ENCODE measurements around the gene WTIP. TPM values are rescaled to one million over a fixed set of nuclear protein-coding genes. Genes with fewer than 3 reads are reported as not detected.

Gene WTIP
- total and polyA plus RNA-seq, 2 of the 13 experiments (the other 11 are each of a cell fraction or from before 2014, with no cell fraction given): 15.0 to 18.1 TPM

GRCh38 chr19:34493038-34493648 lies 11.6 kb downstream of the WTIP start (continued):
- TF ChIP-seq MTF2 (CRISPR knock-in tag; IDR thresholded peaks at IDR 0.05; ENCODE audit: borderline replicate concordance): no peak
- no peak for TF ChIP-seq XBP1 (CRISPR knock-in tag; IDR thresholded peaks at IDR 0.05)

DNA sequence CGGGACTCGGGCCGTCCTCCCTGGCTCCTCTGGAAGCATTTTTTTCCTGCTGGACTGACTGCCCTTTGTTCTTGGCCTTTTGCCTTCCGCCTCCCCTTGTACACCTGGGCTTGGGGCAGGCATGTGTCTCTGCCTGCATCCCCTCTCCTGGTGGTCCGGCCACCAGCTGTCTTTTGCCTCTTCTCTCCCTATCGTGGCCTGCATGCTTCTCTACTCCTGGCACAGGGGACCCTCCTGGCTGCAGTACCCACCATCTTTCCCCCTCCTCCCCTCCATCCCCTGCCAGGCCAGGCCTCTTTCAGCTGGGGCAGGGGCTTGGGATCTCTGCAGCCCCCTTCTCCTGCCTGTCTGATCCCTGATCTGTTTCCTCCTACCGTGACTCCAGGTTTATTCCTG lies 12.1 kb downstream of the WTIP start:
- H4K20me1 ChIP-seq (ENCODE audit: insufficient read depth, low read length): no peaks in the 10 kb centered on the region
- H3K4me3 ChIP-seq (replicated peaks in 1 of 3; ENCODE audit: insufficient read depth in 1 of 3, low read depth in 2 of 3, low read length in 3 of 3): no peak overlapping the region
- POLR2A ChIA-PET: interaction anchor here (0.6 kb wide), 1 partner anchor 48 kb away, joined by 4 read pairs; no protein-coding TSS in a partner anchor
- no TSS peak for BruUV-seq (replicated peaks)
- H3K27me3 ChIP-seq (ENCODE audit: control insufficient read depth in 1 of 2, insufficient read depth in 2 of 2, low read length in 2 of 2): no peaks in the 10 kb centered on the region
- peaks cover 13 to 15% of the 10 kb centered on the region in 2 experiments; a peak in 3 of 5 replicates for H3K36me3 ChIP-seq (replicated peaks in 1 of 2; ENCODE audit: control insufficient read depth in 1 of 2, insufficient read depth in 2 of 2, low read length in 2 of 2)
- no peak for DNase-seq (ENCODE audit: low spot score)
- no peak for TF ChIP-seq KDM4B (CRISPR knock-in tag; IDR thresholded peaks at IDR 0.05)
- no peak for TF ChIP-seq ZNF580 (CRISPR knock-in tag; IDR thresholded peaks at IDR 0.05; ENCODE audit: borderline replicate concordance, low read depth)
- TF ChIP-seq HIVEP1 (CRISPR knock-in tag; IDR thresholded peaks at IDR 0.05): no peak
- no peak for TF ChIP-seq YEATS2 (CRISPR knock-in tag; IDR thresholded peaks at IDR 0.05; ENCODE audit: borderline replicate concordance)
- H3K4me1 ChIP-seq (ENCODE audit: insufficient read depth, low read length): no peaks in the 10 kb centered on the region
- no peak overlapping the region for H3K4me2 ChIP-seq (ENCODE audit: low read depth, low read length)
- CTCF ChIA-PET (ENCODE audit: low intra/inter-chr PET ratio, low total read pairs): no interaction called here
- no peak overlapping the region for H3K27ac ChIP-seq (ENCODE audit: extremely low read length, insufficient read depth, low read length)
- in situ Hi-C loops (cut with HindIII; ENCODE audit: extremely low pct_ligation_motif_present, low pct_unique_long_range_greater_than_20kb) (no loop called here), intact Hi-C loops (cut with micrococcal nuclease; ENCODE audit: unreplicated experiment) (no loop called here)
- 96% methylated on average over 6 of the region's 7 CpGs for WGBS (ENCODE audit: low lambda C conversion rate)
- H3K9ac ChIP-seq (ENCODE audit: insufficient read depth, low read depth, low read length): no peak overlapping the region
- FAIRE-seq: no peak
- H3K9me3 ChIP-seq (ENCODE audit: low read length): no peaks in the 10 kb centered on the region
- no peak overlapping the region for H2AFZ ChIP-seq (ENCODE audit: low read length)
- no peak for ATAC-seq
- H3K79me2 ChIP-seq (ENCODE audit: insufficient read depth, low read length): no peaks in the 10 kb centered on the region

DNA sequence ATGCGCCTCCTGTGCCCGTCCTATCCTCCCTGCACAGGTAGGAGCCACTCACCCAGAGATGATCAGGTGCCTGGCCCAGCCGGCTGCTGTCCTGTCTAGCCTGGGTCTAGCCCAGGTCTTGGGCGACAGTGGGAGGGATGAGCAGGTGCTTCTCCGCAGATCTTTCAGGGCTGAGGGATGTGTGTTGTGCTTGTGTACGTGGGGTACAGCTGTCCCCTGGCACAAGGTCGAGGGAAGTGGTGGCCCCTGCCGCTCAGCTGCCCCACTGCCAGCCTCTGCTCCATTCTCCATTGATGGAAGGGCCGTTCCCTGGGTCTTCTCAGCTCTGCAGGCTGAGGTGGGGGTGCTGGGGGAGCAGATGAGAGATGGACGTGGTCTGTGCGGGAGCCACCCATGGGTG lies 13.0 kb downstream of the WTIP start:
- FAIRE-seq (no peak), DNase-seq (ENCODE audit: low spot score) (no peak), ATAC-seq (no peak)
- Histone ChIP-seq H2AFZ (ENCODE audit: low read length) (no peak overlapping the region), H3K9ac (ENCODE audit: insufficient read depth, low read depth, low read length) (no peak overlapping the region), H3K36me3 (replicated peaks in 1 of 2; ENCODE audit: control insufficient read depth in 1 of 2, insufficient read depth in 2 of 2, low read length in 2 of 2) (peaks cover 15% of the 10 kb centered on the region in 2 experiments; a peak in 3 of 5 replicates), H4K20me1 (ENCODE audit: insufficient read depth, low read length) (no peaks in the 10 kb centered on the region), H3K27me3 (ENCODE audit: control insufficient read depth in 1 of 2, insufficient read depth in 2 of 2, low read length in 2 of 2) (no peaks in the 10 kb centered on the region), H3K4me1 (ENCODE audit: insufficient read depth, low read length) (no peaks in the 10 kb centered on the region), H3K79me2 (ENCODE audit: insufficient read depth, low read length) (no peaks in the 10 kb centered on the region), H3K4me3 (replicated peaks in 1 of 3; ENCODE audit: insufficient read depth in 1 of 3, low read depth in 2 of 3, low read length in 3 of 3) (no peak overlapping the region), H3K27ac (ENCODE audit: extremely low read length, insufficient read depth, low read length) (no peak overlapping the region), H3K9me3 (ENCODE audit: low read length) (no peaks in the 10 kb centered on the region), H3K4me2 (ENCODE audit: low read depth, low read length) (no peak overlapping the region)
- no peak for TF ChIP-seq SMC3 (IDR thresholded peaks at IDR 0.05; ENCODE audit: low read length)
- TF ChIP-seq RCOR2 (CRISPR knock-in tag; IDR thresholded peaks at IDR 0.05): no peak
- no peak for TF ChIP-seq FLYWCH1 (CRISPR knock-in tag; IDR thresholded peaks at IDR 0.05)
- TF ChIP-seq ZNF713 (CRISPR knock-in tag; IDR thresholded peaks at IDR 0.05): no peak
- no peak for TF ChIP-seq JUNB (CRISPR knock-in tag; IDR thresholded peaks at IDR 0.05; ENCODE audit: borderline replicate concordance)
- no peak for TF ChIP-seq ZC3H4 (CRISPR knock-in tag; IDR thresholded peaks at IDR 0.05; ENCODE audit: borderline replicate concordance)
- no peak for TF ChIP-seq SALL1 (CRISPR knock-in tag; IDR thresholded peaks at IDR 0.05)
- no peak for TF ChIP-seq CAMTA2 (CRISPR knock-in tag; IDR thresholded peaks at IDR 0.05; ENCODE audit: borderline replicate concordance)
- WGBS (ENCODE audit: low lambda C conversion rate): 88% methylated on average over 10 of the region's 11 CpGs
- intact Hi-C loops (cut with micrococcal nuclease; ENCODE audit: unreplicated experiment) (no loop called here), in situ Hi-C loops (cut with HindIII; ENCODE audit: extremely low pct_ligation_motif_present, low pct_unique_long_range_greater_than_20kb) (no loop called here)
- ChIA-PET POLR2A (no interaction called here), CTCF (ENCODE audit: low intra/inter-chr PET ratio, low total read pairs) (no interaction called here)
- BruUV-seq (replicated peaks): no TSS peak
